ENCODE results near the gene STPG3. TPM values are rescaled to one million over a fixed set of nuclear protein-coding genes. Genes with fewer than 3 reads are reported as not detected.
"Not testable (repeated sequence)": the region's sequence is repeated elsewhere in the genome, so short reads cannot be mapped to it uniquely, and the experiment has no call there.

Gene STPG3
- total and polyA plus RNA-seq, 5 donors from 2014 or later, result not detected

DNA sequence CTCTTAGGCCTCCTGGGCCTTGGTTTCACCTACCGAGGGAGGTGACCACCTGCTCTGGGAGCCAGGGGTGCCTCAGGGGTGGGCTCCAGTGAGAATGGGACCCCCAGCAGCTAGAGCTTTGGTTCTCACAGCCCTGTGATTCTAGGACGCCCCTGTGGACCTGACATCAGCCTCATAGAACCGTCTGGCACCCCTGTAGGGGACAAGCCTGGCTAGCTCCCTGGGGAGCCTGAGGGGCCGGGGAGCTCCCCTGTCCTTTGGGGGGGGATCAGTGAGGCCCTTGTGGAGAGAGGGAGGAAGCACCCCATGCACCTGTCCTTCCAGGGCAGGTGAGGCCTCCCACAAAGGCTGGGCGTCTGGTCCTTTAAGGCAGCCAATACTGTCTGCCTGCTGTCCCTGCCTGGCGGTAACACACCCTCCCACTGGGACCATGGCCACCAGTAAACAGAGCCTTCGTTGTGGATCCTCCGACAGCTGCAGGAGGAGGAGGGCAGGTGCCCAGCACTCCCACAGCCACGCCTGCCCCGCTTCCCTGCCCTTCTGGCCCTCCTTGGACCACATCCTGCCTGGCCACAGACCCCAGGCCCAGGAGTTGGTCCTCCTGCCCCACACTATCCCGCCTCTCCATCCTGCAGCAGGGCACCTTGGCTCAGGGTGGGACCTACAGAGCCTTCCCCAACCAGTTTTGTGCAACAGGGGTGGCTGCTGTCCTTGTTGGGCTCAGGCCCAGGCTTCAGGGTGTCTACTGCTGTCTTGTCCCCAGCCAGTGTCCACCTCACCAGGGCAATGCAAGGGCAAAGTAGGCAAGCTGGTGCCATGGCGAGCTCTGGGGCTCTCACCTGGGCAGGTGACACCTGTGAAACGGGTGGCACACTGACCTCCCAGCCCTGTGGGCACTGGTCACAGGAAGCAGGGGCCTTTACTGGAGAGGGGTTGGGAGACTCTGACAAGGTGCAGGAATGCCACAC lies 13.0 kb upstream of the STPG3 start:
- ATAC-seq (ENCODE audit: low read depth in 2 of 2) (no peak), DNase-seq (no peak)
- H3K36me3 Mint-ChIP-seq, result peaks cover 8% of the 10 kb centered on the region
- no peak overlapping the region for H3K27ac ChIP-seq (ENCODE audit: insufficient read depth, low read length, poor library complexity, severe bottlenecking)
- no peaks in the 10 kb centered on the region for H3K9me3 ChIP-seq (ENCODE audit: control insufficient read depth in 2 of 2, low read length in 2 of 2)
- peaks cover 6% of the 10 kb centered on the region for H3K27me3 Mint-ChIP-seq
- H3K27me3 ChIP-seq (ENCODE audit: control insufficient read depth, insufficient read depth, low read length), result no peaks in the 10 kb centered on the region
- H3K4me1 Mint-ChIP-seq, result peaks cover 0 to 36% (median 14%) of the 10 kb centered on the region in 4 donors
- H3K9me3 Mint-ChIP-seq, result no peaks in the 10 kb centered on the region
- no peak overlapping the region for H3K27ac Mint-ChIP-seq
- H3K36me3 ChIP-seq (ENCODE audit: control insufficient read depth, insufficient read depth, low read length), result peaks cover 4% of the 10 kb centered on the region
- H3K4me1 ChIP-seq (ENCODE audit: control insufficient read depth, insufficient read depth, low read length, poor library complexity, severe bottlenecking), result peaks cover 58% of the 10 kb centered on the region
- H3K4me3 ChIP-seq (ENCODE audit: low read depth, low read length), result no peak overlapping the region
- H3K4me3 Mint-ChIP-seq, result peak overlapping the region in 3 of 4 donors; percentile 35 to 72 (median 58)

DNA sequence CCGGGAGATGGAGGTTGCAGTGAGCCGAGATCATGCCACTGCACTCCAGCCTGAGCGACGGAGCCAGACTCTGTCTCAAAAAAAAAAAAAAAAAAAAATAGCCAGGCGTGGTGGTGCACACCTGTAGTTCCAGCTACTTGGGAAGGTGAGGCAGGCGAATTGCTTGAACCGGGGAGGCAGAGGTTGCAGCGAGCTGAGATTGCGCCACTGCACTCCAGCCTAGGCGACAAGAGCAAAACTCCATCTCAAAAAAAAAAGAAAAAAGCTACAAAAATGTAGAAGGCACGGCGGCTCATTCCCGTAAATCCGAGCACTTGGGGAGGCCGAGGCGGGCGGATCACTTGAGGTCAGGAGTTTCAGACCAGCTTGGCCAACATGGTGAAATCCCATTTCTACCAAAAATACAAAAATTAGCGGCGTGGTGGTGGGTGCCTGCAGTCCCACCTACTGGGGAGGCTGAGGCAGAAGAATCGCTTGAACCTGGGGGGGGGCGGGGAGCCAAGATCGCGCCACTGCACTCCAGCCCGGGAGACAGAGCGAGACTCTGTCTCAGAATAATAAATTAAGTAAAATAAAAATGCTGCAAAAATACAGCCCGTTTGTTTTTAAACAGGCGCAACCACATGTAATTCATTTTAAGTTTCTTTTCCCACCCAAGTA lies 11.4 kb upstream of the STPG3 start:
- not testable (repeated sequence) for H3K9me3 Mint-ChIP-seq; H3K9me3 ChIP-seq (ENCODE audit: control insufficient read depth in 2 of 2, low read length in 2 of 2); H3K27me3 ChIP-seq (ENCODE audit: control insufficient read depth, insufficient read depth, low read length); H3K36me3 ChIP-seq (ENCODE audit: control insufficient read depth, insufficient read depth, low read length); ATAC-seq (ENCODE audit: low read depth in 2 of 2); H3K27me3 Mint-ChIP-seq; H3K36me3 Mint-ChIP-seq
- H3K4me1 Mint-ChIP-seq, result peaks cover 0 to 44% (median 15%) of the 10 kb centered on the region in 4 donors
- peak overlapping the region; percentile 55 for H3K4me3 ChIP-seq (ENCODE audit: low read depth, low read length)
- H3K27ac Mint-ChIP-seq, result peak overlapping the region in 1 of 3 donors; percentile 56
- peak overlapping the region; percentile 69 to 81 (median 79) for H3K4me3 Mint-ChIP-seq
- peaks cover 61% of the 10 kb centered on the region for H3K4me1 ChIP-seq (ENCODE audit: control insufficient read depth, insufficient read depth, low read length, poor library complexity, severe bottlenecking)
- peak overlapping the region; percentile 88 for H3K27ac ChIP-seq (ENCODE audit: insufficient read depth, low read length, poor library complexity, severe bottlenecking)
- peak in 1 of 3 donors; percentile 29 for DNase-seq

DNA sequence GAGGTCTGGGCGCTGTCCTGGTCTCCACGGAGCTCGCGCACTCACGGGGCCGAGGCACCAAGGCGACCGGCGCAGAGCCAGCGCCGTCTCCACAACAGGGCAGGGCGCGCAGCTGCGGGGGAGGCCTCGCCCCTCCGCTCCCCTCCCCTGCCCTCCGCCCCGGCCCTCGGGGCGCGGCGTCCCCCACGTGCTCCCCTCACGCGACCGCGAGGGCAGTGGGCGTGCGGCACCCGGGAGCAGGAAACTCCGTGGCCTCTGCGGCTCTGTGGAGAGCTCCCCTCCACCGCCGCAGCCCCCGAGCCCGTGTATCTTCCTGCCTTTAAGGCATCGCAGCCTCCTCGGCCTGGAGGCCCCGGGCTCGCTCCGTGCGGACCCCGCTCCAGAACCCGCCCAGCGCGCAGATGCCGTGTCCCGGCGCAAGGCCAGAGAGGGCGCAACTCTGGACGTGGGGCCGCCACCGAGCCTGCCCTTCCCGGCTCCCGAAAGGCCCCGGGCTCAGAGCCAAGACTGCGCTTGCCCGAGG lies 10.7 kb upstream of the STPG3 start:
- Mint-ChIP-seq H3K36me3 (peaks cover 8% of the 10 kb centered on the region), H3K27ac (peak overlapping the region in 1 of 3 donors; percentile 93), H3K27me3 (peaks cover 6% of the 10 kb centered on the region), H3K4me3 (peak overlapping the region; percentile 69 to 92 (median 79)), H3K9me3 (no peaks in the 10 kb centered on the region), H3K4me1 (peaks cover 0 to 44% (median 15%) of the 10 kb centered on the region in 4 donors)
- Histone ChIP-seq H3K4me3 (ENCODE audit: low read depth, low read length) (peak overlapping the region; percentile 55), H3K36me3 (ENCODE audit: control insufficient read depth, insufficient read depth, low read length) (peaks cover 5% of the 10 kb centered on the region), H3K27ac (ENCODE audit: insufficient read depth, low read length, poor library complexity, severe bottlenecking) (peak overlapping the region; percentile 88), H3K4me1 (ENCODE audit: control insufficient read depth, insufficient read depth, low read length, poor library complexity, severe bottlenecking) (peaks cover 59% of the 10 kb centered on the region), H3K27me3 (ENCODE audit: control insufficient read depth, insufficient read depth, low read length) (no peaks in the 10 kb centered on the region), H3K9me3 (ENCODE audit: control insufficient read depth in 2 of 2, low read length in 2 of 2) (no peaks in the 10 kb centered on the region)
- ATAC-seq (ENCODE audit: low read depth in 2 of 2), result peak; percentile 17
- peak; percentile 66 to 85 (median 79) for DNase-seq

DNA sequence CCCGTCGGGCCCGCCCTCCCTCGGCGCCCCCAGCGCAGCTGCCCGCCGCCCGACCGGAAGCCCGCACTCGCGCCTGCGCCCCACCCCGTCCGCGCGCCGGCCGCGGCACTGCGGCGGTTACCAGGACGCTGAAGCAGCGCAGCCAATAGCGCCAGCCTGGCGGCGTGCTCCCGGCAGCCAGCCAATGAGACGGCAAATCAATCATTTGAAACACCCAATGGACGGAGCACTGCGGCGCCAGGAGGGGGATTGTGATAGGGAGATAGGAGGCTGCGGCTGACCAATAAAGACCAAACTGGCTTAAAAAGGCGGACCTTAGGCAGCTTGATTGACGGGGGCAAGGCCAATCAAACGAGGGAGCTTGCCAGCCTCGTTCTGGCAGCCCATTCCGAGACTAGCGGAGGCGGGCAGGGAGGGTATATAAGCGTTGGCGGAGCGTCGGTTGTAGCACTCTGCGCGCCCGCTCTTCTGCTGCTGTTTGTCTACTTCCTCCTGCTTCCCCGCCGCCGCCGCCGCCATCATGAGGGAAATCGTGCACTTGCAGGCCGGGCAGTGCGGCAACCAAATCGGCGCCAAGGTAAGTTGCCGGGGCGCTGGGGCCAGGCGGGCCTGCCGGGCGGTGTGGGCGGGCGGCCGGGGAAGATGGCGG lies 10.1 kb upstream of the STPG3 start, which contains the start of gene TUBB4B:
Gene TUBB4B (plus strand): TSS at position 447 of the 649 bp plus-strand sequence. CDS start 74 bp downstream, at position 521.
- Mint-ChIP-seq H3K36me3 (peaks cover 8% of the 10 kb centered on the region), H3K27ac (peak within 1 kb of the TSS; percentile 86 to 94 (median 93)), H3K27me3 (peaks cover 6% of the 10 kb centered on the region), H3K4me3 (peak within 1 kb of the TSS; percentile 92 to 96 (median 94)), H3K9me3 (no peaks in the 10 kb centered on the region), H3K4me1 (peaks cover 0 to 44% (median 15%) of the 10 kb centered on the region in 4 donors)
- Histone ChIP-seq H3K27me3 (ENCODE audit: control insufficient read depth, insufficient read depth, low read length) (no peaks in the 10 kb centered on the region), H3K4me1 (ENCODE audit: control insufficient read depth, insufficient read depth, low read length, poor library complexity, severe bottlenecking) (peaks cover 55% of the 10 kb centered on the region), H3K27ac (ENCODE audit: insufficient read depth, low read length, poor library complexity, severe bottlenecking) (peak within 1 kb of the TSS; percentile 88), H3K9me3 (ENCODE audit: control insufficient read depth in 2 of 2, low read length in 2 of 2) (no peaks in the 10 kb centered on the region), H3K36me3 (ENCODE audit: control insufficient read depth, insufficient read depth, low read length) (peaks cover 5% of the 10 kb centered on the region), H3K4me3 (ENCODE audit: low read depth, low read length) (peak within 1 kb of the TSS; percentile 62)
- ATAC-seq (ENCODE audit: low read depth in 2 of 2), result peak; percentile 79 to 80
- DNase-seq, result peak; percentile 97 to 100 (median 99)

DNA sequence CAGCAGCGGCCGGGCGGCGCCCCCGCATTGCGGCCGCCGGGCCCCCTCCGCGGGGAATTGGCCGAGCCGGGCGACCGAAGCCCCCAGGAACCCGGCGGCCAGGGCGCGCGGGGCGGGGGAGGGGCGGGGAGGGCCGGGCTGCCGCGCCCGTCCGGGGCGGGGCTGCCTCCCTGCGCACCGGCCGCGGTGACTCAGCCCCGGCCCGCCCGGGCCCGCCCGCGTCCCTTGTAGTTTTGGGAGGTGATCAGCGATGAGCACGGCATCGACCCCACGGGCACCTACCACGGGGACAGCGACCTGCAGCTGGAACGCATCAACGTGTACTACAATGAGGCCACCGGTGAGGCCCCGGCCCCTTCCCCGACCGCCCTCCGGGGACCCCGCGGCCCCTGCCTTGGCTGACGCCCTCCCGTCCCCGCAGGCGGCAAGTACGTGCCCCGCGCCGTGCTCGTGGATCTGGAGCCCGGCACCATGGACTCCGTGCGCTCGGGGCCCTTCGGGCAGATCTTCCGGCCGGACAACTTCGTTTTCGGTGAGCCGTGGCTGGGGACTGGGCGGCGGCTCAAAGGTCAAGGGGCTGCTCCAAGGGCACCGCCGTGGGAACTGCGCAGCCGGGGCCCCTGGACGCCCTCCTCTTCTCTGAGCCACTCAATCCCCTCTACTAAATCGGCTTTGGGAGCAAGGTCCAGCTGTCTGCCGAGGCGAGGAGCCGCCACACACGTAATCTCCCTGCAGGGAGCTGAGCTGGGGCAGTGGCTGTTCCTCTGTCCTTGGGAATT lies 9.4 kb upstream of the STPG3 start:
- H3K4me1 ChIP-seq (ENCODE audit: control insufficient read depth, insufficient read depth, low read length, poor library complexity, severe bottlenecking), result peaks cover 48% of the 10 kb centered on the region
- H3K27me3 Mint-ChIP-seq, result peaks cover 6% of the 10 kb centered on the region

DNA sequence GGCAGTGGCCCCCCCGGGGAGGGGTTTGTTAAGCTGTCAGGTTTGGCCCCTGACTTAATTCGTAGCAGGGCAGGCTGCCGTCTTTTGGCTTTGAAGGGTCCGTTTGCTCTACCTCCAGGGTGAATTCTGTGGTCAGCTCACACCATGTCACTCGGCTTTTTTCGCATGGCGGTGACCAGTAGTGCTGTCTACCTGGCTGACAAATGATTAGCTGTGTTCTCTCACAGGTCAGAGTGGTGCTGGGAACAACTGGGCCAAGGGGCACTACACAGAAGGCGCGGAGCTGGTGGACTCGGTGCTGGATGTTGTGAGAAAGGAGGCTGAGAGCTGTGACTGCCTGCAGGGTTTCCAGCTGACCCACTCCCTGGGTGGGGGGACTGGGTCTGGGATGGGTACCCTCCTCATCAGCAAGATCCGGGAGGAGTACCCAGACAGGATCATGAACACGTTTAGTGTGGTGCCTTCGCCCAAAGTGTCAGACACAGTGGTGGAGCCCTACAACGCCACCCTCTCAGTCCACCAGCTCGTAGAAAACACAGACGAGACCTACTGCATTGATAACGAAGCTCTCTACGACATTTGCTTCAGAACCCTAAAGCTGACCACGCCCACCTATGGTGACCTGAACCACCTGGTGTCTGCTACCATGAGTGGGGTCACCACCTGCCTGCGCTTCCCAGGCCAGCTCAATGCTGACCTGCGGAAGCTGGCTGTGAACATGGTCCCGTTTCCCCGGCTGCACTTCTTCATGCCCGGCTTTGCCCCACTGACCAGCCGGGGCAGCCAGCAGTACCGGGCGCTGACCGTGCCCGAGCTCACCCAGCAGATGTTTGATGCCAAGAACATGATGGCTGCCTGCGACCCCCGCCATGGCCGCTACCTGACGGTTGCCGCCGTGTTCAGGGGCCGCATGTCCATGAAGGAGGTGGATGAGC lies 8.6 kb upstream of the STPG3 start:
- peak overlapping the region; percentile 62 for H3K4me3 ChIP-seq (ENCODE audit: low read depth, low read length)
- peak in 1 of 3 donors; percentile 10 for DNase-seq
- Mint-ChIP-seq H3K9me3 (no peaks in the 10 kb centered on the region), H3K36me3 (peaks cover 8% of the 10 kb centered on the region), H3K27me3 (peaks cover 6% of the 10 kb centered on the region), H3K27ac (peak overlapping the region; percentile 79 to 83 (median 80)), H3K4me1 (peaks cover 0 to 36% (median 15%) of the 10 kb centered on the region in 4 donors), H3K4me3 (peak overlapping the region; percentile 86 to 89 (median 88))
- H3K36me3 ChIP-seq (ENCODE audit: control insufficient read depth, insufficient read depth, low read length), result peaks cover 5% of the 10 kb centered on the region
- no peak for ATAC-seq (ENCODE audit: low read depth in 2 of 2)
- no peaks in the 10 kb centered on the region for H3K9me3 ChIP-seq (ENCODE audit: control insufficient read depth in 2 of 2, low read length in 2 of 2)
- H3K27me3 ChIP-seq (ENCODE audit: control insufficient read depth, insufficient read depth, low read length), result no peaks in the 10 kb centered on the region
- peak overlapping the region; percentile 72 for H3K27ac ChIP-seq (ENCODE audit: insufficient read depth, low read length, poor library complexity, severe bottlenecking)
- H3K4me1 ChIP-seq (ENCODE audit: control insufficient read depth, insufficient read depth, low read length, poor library complexity, severe bottlenecking), result peaks cover 39% of the 10 kb centered on the region

More for the DNA sequence above, 9.4 kb upstream of the STPG3 start:
- Histone ChIP-seq H3K9me3 (ENCODE audit: control insufficient read depth in 2 of 2, low read length in 2 of 2) (no peaks in the 10 kb centered on the region), H3K27ac (ENCODE audit: insufficient read depth, low read length, poor library complexity, severe bottlenecking) (peak overlapping the region; percentile 72), H3K4me3 (ENCODE audit: low read depth, low read length) (peak overlapping the region; percentile 62), H3K36me3 (ENCODE audit: control insufficient read depth, insufficient read depth, low read length) (peaks cover 5% of the 10 kb centered on the region), H3K27me3 (ENCODE audit: control insufficient read depth, insufficient read depth, low read length) (no peaks in the 10 kb centered on the region)
- ATAC-seq (ENCODE audit: low read depth in 2 of 2) (peak; percentile 16 to 17), DNase-seq (peak in 2 of 3 donors; percentile 66 to 73)
- Mint-ChIP-seq H3K36me3 (peaks cover 8% of the 10 kb centered on the region), H3K4me3 (peak overlapping the region; percentile 89 to 96 (median 92)), H3K9me3 (no peaks in the 10 kb centered on the region), H3K4me1 (peaks cover 0 to 42% (median 15%) of the 10 kb centered on the region in 4 donors), H3K27ac (peak overlapping the region in 2 of 3 donors; percentile 86 to 93)

Measured in CD4-positive, CD25-positive, alpha-beta regulatory T cell (primary cell).